Stromal cell of bone marrow (primary cell): ENCODE measurements around the gene GARNL3.

Source experiments
- DNase-seq: peaks from one replicate; pipeline ENCODE4 v3.0.0-alpha.2; 2012; ENCODE audit warnings: low read depth

The GARNL3 gene

DNA sequence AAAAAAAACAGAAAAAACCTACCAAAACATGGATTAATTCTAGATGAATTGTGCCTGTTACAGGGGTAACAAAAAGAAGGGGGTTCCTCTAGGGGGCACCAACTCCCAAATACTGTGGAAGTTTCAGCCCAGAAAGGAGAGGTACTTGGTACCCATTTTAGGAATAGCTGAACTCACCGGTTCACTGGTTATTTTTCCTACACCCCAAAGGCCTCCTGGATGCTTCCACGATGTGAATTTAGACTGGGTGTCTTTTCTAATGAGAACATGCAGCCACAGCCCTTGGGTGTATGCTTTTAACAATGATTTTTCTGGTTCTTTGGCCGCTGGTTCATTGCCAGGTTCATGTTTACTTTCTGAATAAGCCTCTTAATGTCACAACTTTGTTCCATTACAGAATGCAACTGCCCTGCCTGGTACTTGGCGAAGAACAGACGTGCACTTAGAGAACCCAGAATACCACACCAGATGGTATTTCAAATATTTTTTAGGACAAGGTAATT, 46.7 kb downstream of the GARNL3 start:
- DNase-seq, result peak; percentile 74

DNA sequence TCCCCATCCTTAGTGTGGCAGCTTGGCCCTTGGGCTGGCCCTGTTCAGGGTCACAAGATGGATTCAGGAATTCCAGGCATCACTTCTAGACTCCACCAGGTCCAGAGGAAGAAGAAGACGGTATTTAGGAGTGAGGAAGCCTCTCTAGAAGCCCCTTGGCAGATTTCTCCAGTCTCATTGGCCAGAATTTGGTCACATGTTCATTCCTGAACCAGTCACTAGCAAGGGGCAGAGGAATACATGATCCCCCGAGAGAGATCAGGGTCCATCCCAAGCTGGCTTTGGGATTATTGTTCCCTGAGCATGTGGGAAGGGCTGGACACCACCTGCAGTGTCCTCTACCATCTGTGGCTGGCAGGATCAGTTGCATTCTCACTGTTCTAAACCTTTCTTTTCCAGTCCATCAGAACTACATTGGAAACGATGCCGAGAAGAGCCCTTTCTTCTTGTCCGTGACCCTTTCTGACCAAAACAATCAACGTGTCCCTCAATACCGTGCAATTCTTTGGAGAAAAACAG, 48.5 kb downstream of the GARNL3 start:
- DNase-seq, result no peak

GRCh38 chr9:127314911-127315310, 50.3 kb downstream of the GARNL3 start:
- DNase-seq, result no peak

DNA sequence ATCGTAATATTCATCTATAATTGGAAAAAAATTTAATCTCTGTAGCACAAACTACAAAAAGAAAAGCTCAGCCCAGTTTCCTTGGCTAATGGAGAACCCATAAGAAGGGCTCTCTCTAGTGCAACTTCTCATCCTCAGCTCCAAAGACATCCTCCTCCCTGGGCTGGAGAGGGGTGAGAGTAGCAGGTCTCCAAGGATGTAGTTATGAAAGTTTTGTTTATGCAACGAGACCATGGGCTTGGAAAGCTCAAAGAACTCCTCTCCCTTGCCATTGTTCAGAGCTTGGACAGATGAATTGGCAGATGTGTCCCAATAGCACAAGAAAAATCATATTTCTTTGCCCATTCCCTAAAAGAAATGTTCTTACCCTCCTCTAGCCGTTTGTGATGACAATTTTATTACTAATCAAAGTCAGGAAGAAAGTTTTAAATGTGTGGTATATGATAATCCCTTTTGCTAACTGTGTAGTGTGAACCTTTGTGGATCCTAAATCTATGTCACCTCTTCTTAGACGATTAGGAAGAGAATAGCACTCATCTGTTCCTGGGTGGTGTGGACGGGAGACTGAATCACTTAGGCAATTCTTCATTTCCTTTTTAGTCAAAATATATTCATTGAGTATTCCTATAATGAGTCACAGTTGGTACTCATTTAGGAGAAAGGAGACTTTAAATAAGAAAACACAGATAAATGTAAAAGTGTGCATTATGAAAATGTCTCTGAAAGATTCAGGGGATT, 52.2 kb downstream of the GARNL3 start:
- no peak for DNase-seq

GRCh38 chr9:127318651-127319167, 54.1 kb downstream of the GARNL3 start:
- DNase-seq, result no peak

DNA sequence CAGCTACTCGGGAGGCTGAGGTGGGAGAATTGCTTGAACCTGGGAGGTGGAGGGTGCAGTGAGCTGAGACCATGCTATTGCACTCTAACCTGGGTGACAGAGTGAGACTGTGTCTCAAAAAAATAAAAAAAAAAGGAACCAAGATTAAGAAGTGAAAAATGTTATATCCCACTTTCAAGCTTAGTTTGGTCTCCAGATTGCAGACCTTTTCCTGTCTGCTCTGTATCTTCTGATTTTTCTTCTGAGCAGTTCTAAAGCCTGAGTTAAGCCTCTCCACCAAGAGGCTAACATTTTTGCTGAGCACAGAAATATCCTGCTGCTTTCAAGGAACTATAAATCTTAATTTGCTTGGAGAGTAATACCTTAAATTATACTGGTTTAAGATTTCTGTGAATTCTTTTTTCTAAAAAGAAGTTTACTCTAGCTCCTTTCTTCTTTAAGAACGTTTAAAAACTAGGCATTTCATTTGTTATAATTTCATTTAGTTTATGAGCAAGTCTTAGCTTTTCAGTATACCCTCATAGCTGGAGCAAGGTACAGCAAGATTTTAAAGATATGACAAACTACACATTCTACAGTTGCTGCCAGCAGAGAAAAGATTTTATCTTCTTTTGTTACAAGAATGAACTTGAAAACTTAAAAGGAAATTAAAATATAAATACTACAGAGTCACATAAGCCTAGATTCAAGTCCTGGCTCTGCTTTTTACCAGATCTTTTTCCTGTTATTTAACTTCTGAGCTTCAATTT, 55.0 kb downstream of the GARNL3 start:
- DNase-seq, result no peak

- DNase-seq, result no peak
These were observed 55.5 kb downstream of the GARNL3 start for GRCh38 chr9:127320115-127320378.

- DNase-seq, result no peak
These were observed 58.8 kb downstream of the GARNL3 start for GRCh38 chr9:127323393-127323792.

DNA sequence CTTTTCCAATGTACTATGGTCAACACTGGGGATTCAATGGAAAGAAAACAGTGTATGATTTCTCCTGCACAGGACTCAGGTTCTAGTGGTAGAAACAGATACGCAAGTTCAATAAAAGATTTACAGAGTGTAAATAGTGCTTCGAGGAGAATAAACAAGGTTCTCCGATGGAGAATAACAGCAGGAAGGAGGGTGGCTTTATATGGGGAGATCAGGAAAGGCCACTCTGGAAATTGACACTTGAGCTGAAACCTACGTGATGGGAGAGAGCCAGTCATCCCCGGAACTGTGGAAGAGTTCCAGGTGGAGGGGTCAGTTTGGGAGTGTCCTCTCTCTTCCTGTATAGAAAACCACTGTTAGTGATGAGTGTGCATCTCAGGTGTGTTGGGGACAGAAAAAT, 65.9 kb downstream of the GARNL3 start:
- DNase-seq, result no peak

- DNase-seq, result no peak
These were observed 68.9 kb downstream of the GARNL3 start for GRCh38 chr9:127333221-127334064.

DNA sequence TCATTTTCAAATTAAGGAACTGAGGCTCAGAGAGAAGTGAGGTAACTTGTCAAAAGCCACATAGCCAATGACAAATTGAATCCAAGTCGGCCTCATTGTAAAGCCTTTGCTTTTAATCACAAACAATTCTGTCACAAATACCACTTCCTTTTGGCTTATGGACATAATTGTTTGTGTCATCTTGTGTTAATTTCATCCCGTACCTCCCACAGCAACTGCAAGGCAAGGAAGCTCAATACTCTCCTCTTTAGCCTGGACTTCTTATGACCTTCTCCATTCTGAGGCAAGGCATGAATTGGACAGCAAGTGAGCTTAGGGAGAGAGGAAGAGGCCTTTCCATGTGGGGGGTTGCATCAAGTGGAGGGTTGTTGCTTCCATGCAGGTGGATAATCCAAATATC, 70.2 kb downstream of the GARNL3 start:
- DNase-seq, result no peak

- no peak for DNase-seq
These were observed 71.5 kb downstream of the GARNL3 start for GRCh38 chr9:127336086-127336485.

- DNase-seq, result peak; percentile 92
These were observed 72.2 kb downstream of the GARNL3 start for GRCh38 chr9:127336506-127337352.

DNA sequence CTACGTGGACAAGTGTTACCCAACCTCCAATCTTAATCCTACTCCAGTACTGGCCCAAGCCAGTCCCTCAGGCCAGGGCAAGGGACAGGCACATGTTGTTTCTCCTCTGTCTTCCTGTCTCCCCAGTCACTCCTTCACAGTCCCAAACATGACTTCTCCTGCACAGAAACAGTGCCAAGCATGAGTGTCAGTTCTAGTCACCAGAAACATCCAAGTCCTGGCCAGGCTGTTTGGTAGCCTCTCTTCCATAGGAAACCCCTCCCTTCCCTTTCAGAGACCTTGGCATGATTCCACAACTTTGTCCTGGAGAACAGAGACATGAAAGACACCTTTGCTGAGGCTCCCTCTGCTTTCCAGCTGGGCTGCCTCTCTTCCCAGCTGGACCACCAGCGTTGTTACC, 76.1 kb downstream of the GARNL3 start:
- no peak for DNase-seq

- DNase-seq, result no peak
These were observed 76.6 kb downstream of the GARNL3 start for GRCh38 chr9:127341152-127341551.

GRCh38 chr9:127344368-127345000, 79.9 kb downstream of the GARNL3 start:
- no peak for DNase-seq

DNA sequence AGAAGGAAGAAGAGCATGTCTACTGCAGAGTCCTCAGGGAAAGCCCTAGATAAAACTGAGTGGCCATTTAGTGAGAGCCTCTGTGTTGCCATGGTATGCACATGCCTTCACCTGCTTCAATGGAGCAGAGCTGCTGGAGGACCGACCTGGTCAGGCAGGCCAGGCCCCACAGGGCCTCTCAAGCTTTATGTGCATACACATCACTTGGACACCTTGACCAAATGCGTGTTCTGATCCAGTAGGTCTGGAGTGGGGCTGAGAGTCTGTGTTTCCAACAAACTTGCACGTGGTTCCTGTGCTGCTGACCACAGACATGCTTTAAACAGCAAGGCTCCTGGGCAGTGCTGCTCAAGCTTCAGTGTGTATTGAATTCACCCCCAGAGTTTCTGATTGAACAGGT, 81.0 kb downstream of the GARNL3 start:
- no peak for DNase-seq

- no peak for DNase-seq
These were observed 82.0 kb downstream of the GARNL3 start for GRCh38 chr9:127346584-127346983.

GRCh38 chr9:127347831-127348776, 83.5 kb downstream of the GARNL3 start:
- DNase-seq, result peak; percentile 46
